Nephron (organoid): Measurements from ENCODE around the gene OSBPL5.

Experiments used
- H3K27ac Mint-ChIP-seq, 3 experiments: 2 replicates each; pipeline ENCODE4 v1.8.0; 2020; ENCODE audit warnings: mixed read lengths in 3 of 3, mild to moderate bottlenecking in 2 of 3, moderate library complexity in 1 of 3
- H3K27me3 Mint-ChIP-seq: 2 replicates; pipeline ENCODE4 v1.8.0; 2021; ENCODE audit warnings: low read depth, mild to moderate bottlenecking, moderate library complexity, mixed read lengths
- H3K36me3 Mint-ChIP-seq: 2 replicates; pipeline ENCODE4 v1.8.0; 2020; ENCODE audit warnings: low read depth, mixed read lengths
- H3K4me1 Mint-ChIP-seq: 2 replicates; pipeline ENCODE4 v1.8.0; 2020; ENCODE audit warnings: mixed read lengths
- H3K4me3 Mint-ChIP-seq, 3 experiments: 2 replicates each; pipeline ENCODE4 v1.8.0; 2020; ENCODE audit warnings: mild to moderate bottlenecking in 3 of 3, mixed read lengths in 3 of 3, moderate library complexity in 2 of 3
- H3K9me3 Mint-ChIP-seq: 2 replicates; pipeline ENCODE4 v1.8.0; 2020; ENCODE audit warnings: mixed read lengths
- TF ChIP-seq, protein P1 (sequence below), 3 experiments: fragments of 200-600 bp; sonication (generic); IDR thresholded peaks; one replicate each; pipeline ENCODE4 v1.5.0; 2021; ENCODE audit warnings: antibody characterized with exemption in 3 of 3; ENCODE audit not compliant: unreplicated experiment in 3 of 3

The OSBPL5 gene

DNA sequence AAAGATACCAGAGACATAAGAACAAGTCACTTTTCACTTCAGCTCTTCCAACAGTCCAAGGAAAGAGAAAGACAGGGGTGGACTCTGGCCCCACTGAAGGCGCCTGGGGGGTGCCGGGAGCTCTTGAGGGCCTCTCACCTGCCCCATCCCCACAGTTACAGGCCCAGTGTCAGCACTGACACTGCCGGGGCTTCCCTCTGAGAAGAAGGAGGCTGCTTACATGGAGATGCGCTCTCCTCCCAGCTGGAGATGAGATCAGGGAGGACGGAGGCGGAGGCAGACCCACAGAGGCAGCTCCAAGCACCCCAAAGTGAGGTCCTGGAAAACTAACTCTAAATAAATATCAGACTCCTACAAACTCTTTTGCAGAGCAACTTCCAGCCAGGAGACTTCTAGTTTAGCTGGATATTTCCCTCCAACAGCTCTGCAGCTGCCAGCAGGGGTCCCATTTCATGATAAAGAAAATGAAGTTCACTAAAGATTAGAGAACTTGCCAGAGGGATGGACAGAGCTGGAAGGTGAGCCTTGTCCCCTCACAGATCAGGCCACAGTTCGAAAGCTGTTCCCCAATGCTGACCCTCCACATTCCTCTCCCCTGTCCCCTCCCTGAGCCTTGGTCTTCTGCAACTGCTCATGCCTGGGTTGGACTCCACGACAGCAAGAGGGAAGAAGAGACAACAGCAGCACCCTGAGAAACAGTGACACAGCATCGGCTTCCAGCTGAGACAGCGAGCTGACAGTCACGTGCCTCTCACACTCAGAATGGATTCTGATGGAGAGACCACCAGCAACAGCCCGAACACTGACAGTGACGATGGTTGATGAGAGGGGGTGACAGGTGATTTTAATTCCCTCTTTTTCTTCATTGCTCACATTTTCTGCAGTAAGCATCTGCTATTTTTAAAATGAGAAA lies 113.7 kb downstream of the OSBPL5 start:
- no peak overlapping the region for H3K27ac Mint-ChIP-seq
- no peaks in the 10 kb centered on the region for H3K9me3 Mint-ChIP-seq
- no peaks in the 10 kb centered on the region for H3K36me3 Mint-ChIP-seq
- TF ChIP-seq, protein P1, sequence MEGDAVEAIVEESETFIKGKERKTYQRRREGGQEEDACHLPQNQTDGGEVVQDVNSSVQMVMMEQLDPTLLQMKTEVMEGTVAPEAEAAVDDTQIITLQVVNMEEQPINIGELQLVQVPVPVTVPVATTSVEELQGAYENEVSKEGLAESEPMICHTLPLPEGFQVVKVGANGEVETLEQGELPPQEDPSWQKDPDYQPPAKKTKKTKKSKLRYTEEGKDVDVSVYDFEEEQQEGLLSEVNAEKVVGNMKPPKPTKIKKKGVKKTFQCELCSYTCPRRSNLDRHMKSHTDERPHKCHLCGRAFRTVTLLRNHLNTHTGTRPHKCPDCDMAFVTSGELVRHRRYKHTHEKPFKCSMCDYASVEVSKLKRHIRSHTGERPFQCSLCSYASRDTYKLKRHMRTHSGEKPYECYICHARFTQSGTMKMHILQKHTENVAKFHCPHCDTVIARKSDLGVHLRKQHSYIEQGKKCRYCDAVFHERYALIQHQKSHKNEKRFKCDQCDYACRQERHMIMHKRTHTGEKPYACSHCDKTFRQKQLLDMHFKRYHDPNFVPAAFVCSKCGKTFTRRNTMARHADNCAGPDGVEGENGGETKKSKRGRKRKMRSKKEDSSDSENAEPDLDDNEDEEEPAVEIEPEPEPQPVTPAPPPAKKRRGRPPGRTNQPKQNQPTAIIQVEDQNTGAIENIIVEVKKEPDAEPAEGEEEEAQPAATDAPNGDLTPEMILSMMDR (IDR thresholded peaks at IDR 0.05; ENCODE audit: unreplicated experiment in 3 of 3), result peak in 1 of 3 experiments; percentile 12
- H3K27me3 Mint-ChIP-seq, result no peaks in the 10 kb centered on the region
- peaks cover 17% of the 10 kb centered on the region for H3K4me1 Mint-ChIP-seq
- peak overlapping the region in 1 of 3 experiments; percentile 49 for H3K4me3 Mint-ChIP-seq

DNA sequence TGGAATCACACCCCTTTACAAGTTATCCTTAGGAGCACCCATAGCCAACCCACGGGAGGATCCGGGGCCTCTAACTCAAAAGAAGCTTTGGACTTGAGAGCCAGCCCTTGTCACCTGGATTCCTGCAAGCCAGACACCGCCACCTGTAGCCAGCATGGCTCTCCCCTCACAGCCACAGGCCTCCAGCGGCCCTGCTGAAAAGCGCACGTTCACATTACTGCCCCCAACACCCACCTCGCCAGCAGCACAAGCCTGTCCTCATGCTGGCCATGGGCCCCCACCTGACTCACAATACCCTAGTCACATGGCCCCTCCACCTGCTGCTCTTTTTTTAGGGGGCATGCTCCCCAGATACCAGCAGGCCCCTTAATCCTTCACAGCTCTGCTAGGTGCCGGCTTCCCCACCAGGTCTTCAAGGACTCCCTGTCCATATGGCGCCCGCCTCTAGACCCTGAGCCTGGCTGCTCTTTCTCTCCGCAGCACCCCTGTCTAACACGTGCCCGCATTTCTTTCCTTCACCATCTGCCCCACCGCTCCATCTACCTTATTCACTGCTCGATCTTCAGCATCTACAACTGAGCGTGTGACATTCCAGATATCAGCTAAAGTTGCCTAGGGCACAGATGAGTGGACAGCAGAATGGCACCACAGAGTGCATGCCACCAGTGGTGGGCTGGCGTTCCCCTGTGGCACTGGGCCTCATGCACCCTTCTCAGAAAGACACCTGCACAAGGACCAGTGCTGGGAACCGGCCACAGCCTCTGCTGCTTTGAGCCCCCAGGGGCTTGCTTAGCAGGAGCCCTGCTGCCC lies 114.5 kb downstream of the OSBPL5 start:
- Mint-ChIP-seq H3K9me3 (no peaks in the 10 kb centered on the region), H3K36me3 (no peaks in the 10 kb centered on the region), H3K4me3 (no peak overlapping the region), H3K27ac (no peak overlapping the region), H3K27me3 (no peaks in the 10 kb centered on the region), H3K4me1 (peaks cover 12% of the 10 kb centered on the region)
- TF ChIP-seq, protein P1 (IDR thresholded peaks at IDR 0.05; ENCODE audit: unreplicated experiment in 3 of 3), result no peak

DNA sequence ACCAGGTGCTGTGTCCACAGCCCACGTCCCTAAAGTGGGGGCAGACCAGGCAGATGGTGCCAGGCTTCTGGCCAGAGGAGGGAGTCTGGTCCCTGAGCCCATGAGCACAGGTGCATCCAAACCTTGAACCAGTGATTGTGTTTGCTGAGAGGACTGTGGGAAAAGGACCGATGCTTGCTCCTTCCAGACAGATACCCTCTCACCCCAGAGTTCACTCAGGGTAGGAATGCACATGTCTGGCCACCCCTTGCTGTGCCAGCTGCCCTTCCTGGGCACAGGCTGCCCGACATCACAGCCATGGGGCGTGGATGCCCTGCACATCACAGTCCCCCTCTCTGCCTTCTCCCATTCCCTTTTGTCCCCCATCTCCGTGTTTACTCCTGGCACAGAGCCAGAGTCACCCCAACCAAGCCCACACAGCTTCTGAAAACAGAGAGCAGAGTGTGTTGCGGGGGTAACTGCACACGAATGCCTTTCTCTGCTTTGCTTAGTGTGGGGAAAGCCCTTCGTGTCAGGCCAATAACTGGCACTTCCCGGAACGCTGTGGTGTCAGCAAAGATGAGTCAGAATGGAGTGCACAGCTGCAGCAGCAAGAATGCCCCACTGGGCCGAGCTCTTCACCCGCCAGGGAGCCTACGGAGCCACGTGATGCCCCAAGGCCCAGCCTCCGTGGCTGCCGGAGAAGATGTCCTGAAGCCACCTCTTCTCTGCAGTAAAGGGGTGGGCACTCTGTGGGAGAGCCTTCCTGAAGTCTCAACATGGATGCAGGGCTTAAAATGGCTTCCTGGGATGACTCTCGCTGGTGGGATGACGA lies 115.5 kb downstream of the OSBPL5 start:
- no peaks in the 10 kb centered on the region for H3K9me3 Mint-ChIP-seq
- TF ChIP-seq, protein P1 (IDR thresholded peaks at IDR 0.05; ENCODE audit: unreplicated experiment in 3 of 3), result no peak
- H3K36me3 Mint-ChIP-seq, result peaks cover 2% of the 10 kb centered on the region
- no peaks in the 10 kb centered on the region for H3K27me3 Mint-ChIP-seq
- peaks cover 9% of the 10 kb centered on the region for H3K4me1 Mint-ChIP-seq
- no peak overlapping the region for H3K4me3 Mint-ChIP-seq
- H3K27ac Mint-ChIP-seq, result no peak overlapping the region

DNA sequence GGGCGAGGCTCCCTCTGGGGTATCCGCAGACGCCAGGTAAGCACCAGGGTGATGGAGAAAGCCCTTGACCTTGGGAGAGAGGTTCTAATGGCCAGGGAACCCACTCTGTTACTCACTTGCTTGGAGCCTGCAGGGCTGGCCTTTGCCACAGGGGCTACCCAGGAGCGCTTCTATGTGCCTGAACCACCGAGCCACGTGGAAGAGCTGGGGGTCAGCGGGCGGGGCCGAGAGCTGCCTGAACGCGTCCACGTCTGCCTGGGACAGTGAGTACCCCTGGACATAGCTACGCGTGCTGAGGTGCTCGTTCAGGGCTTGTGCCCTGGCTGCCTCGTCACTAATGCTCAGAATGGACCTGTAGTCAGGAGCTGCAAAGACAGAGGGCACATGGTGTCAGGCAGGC lies 117.5 kb downstream of the OSBPL5 start:
- Mint-ChIP-seq H3K9me3 (no peaks in the 10 kb centered on the region), H3K4me1 (peaks cover 6% of the 10 kb centered on the region), H3K36me3 (peaks cover 5% of the 10 kb centered on the region), H3K27ac (no peak overlapping the region), H3K27me3 (no peaks in the 10 kb centered on the region), H3K4me3 (no peak overlapping the region)
- TF ChIP-seq, protein P1 (IDR thresholded peaks at IDR 0.05; ENCODE audit: unreplicated experiment in 3 of 3), result no peak

DNA sequence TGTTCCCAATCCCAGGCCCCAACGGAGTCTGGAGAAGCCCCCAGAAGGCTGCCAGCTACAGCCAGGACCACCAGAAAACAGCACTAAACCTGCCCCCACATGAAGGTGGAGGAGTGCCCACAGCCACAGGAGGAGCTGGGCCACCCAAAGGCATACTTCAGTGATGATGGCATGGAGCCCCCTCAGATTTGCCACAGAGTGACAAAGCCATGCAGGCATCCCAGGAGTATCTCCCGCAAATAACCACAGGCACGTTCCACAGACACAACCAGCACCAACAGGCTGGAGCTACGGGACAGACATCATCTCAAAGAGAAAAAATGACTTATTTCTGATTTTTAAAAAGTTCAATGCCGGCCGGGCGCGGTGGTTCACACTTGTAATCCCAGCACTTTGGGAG lies 118.5 kb downstream of the OSBPL5 start:
- Mint-ChIP-seq H3K9me3 (no peaks in the 10 kb centered on the region), H3K4me3 (no peak overlapping the region), H3K27ac (no peak overlapping the region), H3K27me3 (no peaks in the 10 kb centered on the region), H3K4me1 (peaks cover 5% of the 10 kb centered on the region), H3K36me3 (peaks cover 5% of the 10 kb centered on the region)
- TF ChIP-seq, protein P1 (IDR thresholded peaks at IDR 0.05; ENCODE audit: unreplicated experiment in 3 of 3), result no peak
